ENCODE measurements around the gene PRKG1.

DNA sequence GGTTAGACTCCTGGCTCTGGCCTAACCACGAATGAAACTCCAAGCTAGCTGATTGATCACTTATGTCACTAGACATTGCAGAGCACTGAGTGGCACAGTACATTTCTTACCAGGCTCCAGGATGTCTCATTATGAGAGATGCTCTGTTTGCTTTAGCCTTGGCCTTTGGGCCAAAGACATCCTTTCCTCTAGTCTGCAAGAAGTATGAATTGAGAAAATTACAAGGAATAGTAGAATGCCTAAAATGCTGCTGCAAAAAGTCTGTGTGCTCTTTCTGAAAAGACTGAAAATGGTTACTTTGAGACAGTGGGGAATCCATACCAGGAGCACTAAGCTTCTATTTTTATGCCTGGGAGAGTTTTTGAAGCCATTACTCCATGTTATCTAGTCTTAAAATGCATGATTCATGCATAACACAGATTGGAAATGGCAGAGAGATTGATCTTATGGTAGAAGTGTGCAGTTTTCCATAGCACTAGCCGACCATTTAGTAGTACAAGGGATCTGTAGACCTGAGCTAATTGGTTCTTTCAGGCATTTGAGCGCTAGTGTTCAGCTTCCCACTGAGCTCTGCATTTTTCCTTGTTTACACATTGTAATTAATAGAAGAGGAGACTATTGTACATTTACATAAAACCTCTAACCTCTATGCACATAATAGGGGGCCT is 303.8 kb downstream of the PRKG1 start:
- TF ChIP-seq, protein P1, sequence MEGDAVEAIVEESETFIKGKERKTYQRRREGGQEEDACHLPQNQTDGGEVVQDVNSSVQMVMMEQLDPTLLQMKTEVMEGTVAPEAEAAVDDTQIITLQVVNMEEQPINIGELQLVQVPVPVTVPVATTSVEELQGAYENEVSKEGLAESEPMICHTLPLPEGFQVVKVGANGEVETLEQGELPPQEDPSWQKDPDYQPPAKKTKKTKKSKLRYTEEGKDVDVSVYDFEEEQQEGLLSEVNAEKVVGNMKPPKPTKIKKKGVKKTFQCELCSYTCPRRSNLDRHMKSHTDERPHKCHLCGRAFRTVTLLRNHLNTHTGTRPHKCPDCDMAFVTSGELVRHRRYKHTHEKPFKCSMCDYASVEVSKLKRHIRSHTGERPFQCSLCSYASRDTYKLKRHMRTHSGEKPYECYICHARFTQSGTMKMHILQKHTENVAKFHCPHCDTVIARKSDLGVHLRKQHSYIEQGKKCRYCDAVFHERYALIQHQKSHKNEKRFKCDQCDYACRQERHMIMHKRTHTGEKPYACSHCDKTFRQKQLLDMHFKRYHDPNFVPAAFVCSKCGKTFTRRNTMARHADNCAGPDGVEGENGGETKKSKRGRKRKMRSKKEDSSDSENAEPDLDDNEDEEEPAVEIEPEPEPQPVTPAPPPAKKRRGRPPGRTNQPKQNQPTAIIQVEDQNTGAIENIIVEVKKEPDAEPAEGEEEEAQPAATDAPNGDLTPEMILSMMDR (conservative IDR thresholded peaks at IDR 0.05 in 1 of 2, IDR thresholded peaks at IDR 0.05 in 1 of 2; ENCODE audit: extremely low read depth in 1 of 2, insufficient read depth in 1 of 2, low read depth in 1 of 2, low read length in 2 of 2) = no peak
- TF ChIP-seq EZH2 (IDR thresholded peaks at IDR 0.05; ENCODE audit: borderline replicate concordance, low read length) = no peak
